ENCODE data around the gene ANP32A.
"Not testable (repeated sequence)": the region's sequence is repeated elsewhere in the genome, so short reads cannot be mapped to it uniquely, and the experiment has no call there.

Gene ANP32A

DNA sequence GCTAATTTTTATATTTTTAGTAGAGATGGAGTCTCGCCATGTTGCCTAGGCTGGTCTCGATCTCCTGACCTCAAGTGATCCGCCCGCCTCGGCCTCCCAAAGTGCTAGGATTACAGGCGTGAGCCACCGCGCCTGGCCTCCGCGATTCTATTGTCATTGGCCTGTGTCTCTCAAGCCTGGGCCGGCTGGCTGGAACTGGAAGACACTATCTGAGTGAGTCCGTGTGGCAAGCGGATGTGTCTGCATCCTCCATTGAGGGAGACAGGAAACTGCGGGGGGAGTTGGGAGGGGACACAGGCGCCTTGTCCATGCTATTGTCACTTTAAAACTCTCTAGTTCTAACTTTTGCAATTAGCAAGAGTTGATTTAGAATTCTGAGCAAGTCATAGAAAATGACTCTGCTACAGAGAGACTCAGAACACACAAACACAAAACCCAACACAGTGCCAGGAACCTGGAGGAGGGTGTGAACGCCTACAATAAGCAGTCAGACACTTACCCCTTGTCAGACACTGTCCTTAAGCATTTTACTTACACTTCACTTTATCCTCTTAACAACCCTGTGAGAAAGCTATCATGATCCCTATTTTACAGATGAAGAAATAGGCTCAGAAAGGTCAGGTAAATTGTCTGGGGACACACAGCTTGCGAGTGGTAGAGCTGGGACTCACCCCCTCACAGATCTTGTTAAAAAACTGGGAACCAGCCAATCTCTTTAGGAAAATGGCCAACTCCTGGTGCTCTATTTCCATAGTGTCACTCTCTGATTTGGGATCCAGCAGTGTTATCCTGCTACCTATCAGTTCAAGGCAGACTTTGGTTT lies 38.7 kb downstream of the ANP32A start:
- DNase-seq, result no peak

DNA sequence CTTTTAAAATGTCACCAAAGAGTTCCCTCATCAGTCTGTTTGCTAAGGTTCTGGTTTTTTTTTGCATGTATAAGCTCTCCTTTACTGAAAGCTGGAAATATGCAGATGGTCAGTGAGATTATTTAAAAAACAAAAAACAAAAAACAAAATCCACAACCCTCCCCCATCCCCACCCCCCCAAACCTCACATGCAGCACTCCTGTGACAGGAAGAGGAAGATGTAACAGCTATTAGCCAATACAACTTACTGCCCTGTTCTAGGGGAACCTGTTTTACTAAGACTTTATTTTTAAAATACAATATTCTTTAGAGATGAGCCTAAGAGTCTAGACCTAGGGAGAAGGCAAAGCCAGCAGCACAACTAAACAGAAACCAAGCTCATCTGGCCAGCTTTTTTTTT lies 39.5 kb downstream of the ANP32A start:
- DNase-seq, result no peak

- DNase-seq, result no peak
These were observed 41.8 kb downstream of the ANP32A start for GRCh38 chr15:68778876-68779275.

- no peak for DNase-seq
These were observed 44.0 kb downstream of the ANP32A start for GRCh38 chr15:68776477-68777270.

DNA sequence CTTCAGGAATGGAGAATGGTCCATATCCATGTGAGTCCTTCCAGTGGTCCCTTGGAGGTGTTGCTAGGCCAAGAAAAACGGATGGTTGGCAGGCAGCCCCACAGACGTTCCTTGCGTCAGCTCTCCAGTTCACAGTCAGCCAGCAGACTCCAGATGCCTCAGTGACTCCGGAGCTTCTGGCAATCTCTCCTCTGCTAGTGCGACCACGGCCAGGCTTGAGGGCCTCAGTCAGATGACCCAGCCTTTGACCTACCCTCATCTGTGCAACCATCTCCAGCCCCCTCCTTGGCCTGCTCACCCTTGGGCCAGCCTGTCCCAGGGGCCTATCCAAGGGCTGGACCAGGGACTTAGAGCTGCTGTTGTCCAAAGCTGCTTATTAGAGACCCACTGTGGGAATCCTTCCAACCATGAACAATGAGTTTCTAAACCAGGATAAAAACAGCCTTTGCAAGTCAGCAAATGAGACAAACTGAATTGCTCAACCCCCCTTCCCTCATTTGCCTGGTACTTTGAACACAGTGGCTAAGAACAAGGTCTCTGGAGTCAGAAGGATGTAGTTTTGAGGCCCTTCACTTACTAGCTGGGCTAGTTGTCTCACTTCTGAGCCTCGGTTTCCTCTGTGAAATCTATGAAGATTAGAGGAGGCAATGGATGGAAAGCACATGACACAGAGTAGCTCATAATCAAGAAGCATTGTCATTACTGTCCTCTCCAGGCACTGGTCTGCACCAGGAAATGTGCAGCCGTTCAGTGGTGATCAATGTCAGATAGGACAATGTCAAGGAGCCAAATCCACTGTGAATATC lies 44.8 kb downstream of the ANP32A start:
- no peak for DNase-seq

GRCh38 chr15:68775236-68775577 lies 45.5 kb downstream of the ANP32A start:
- DNase-seq, result no peak

GRCh38 chr15:68774521-68775235 lies 46.0 kb downstream of the ANP32A start:
- DNase-seq, result no peak

GRCh38 chr15:68774120-68774519 lies 46.6 kb downstream of the ANP32A start:
- DNase-seq, result no peak

- DNase-seq, result no peak
These were observed 47.7 kb downstream of the ANP32A start for GRCh38 chr15:68773036-68773435.

GRCh38 chr15:68770216-68770615 lies 50.5 kb downstream of the ANP32A start:
- DNase-seq, result no peak

DNA sequence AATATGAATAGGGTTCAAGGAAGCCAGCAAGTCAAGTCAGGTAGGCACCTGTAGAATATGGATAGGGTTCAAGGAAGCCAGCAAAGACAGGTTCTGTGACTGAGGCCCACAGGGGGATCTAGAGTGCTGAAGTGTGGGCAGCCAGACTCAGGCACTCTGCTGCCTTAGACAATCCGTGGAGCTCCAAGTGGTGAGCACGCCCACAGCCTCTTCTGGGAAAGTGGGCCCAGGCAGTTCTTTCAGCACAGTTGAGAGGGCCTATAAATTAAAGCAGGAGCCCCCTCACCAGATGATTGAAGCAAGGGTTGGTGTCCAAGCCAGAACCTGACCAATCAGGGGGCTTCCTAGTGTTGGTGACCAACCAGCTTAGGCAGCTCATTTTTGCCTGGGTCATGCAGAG lies 51.0 kb downstream of the ANP32A start:
- no peak for DNase-seq

DNA sequence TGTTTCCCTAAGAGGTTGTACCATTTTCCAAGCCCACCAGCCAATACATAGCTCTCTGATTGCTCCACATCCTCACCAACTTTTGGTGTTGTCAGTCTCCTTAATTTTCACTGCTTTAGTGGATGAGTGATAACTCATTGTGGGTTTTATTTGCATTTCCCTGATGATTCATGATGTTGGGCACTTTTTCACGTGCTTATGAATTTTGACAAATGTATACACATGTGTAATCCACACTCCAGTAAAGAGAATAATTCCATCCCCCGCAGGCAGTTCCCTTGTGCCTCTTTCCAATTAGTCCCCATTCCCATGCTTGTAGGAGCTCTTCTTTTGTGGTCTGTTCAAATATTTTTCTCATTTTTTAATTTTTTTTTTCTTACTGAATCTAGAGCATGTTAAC lies 52.4 kb downstream of the ANP32A start:
- no peak for DNase-seq

DNA sequence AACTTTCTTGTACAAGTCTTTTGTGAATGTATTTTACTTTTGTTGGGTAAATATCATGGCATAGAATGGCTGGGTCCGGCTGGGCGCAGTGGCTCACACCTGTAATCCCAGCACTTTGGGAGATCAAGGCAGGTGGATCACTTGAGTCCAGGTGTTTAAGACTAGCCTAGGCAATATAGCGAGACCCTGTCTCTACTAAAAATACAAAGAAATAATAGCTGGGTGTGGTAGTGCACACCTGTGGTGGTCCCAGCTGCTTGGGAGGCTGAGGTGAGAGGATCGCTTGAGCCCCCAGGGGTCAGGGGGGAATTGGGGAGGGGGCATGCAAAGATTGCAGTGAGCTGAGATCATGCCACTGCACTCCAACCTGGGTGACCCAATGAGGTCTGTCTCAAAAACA lies 52.9 kb downstream of the ANP32A start:
- no peak for DNase-seq

GRCh38 chr15:68765602-68766368 lies 54.9 kb downstream of the ANP32A start:
- no peak for DNase-seq

- no peak for DNase-seq
These were observed 56.6 kb downstream of the ANP32A start for GRCh38 chr15:68764090-68764489.

DNA sequence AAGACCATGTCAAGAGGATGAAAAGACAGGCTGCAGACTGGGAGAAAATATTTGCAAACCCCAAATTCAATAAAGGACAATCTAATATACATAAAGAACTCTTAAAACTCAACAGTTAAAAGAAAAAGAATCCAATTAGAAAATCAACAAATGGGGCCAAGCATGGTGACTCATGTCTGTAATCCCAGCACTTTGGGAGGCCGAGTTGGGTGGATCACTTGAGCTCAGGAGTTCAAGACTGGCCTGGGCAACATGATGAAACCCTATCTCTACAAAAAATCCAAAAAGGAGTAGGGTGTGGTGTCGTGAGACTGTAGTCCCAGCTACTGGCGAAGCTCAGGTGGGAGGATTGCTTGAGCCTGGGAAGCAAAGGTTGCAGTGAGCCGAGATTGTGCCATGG lies 57.6 kb downstream of the ANP32A start:
- DNase-seq, result no peak

GRCh38 chr15:68759982-68760579 lies 60.6 kb downstream of the ANP32A start:
- DNase-seq, result not testable (repeated sequence)

DNA sequence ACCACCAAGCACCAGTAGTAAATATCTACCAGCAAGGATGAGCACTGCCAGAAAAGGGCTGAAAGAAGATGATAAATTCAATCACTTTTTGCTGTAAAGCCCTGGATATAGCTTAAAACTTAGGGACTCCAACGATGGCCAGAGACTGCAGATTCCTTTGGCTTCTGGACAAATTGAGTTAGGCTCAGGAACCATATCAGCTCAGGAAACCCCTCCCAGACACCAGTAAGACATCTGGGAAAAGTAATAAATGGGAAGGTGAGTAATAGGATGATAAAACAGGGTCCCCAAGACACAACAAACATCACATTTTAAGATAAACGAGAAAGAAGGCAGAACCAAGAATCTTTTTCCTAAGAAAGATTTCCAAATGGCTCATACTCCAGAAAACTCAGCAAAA lies 65.0 kb downstream of the ANP32A start:
- no peak for DNase-seq

GRCh38 chr15:68751622-68752021 lies 69.1 kb downstream of the ANP32A start:
- DNase-seq, result no peak

DNA sequence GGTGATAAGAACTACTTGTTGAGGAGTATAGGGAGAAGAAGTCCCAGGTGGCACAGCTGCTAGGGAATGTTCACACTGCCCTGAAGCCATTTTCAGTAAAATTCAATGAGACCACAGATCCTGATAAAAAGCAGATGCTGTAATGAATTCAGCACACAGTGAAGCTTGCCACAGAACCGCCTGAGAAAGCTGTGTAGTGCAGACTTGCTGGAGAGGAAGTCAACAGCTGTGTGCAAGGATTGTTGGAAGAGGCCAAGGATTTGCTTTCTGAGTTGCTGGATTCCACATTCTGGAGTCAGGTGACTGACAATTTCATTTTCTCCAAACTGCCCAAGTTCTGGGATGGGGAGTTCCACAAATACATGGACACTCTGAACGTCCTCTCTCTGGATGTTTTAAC lies 70.9 kb downstream of the ANP32A start:
- no peak for DNase-seq

GRCh38 chr15:68749365-68749764 lies 71.3 kb downstream of the ANP32A start:
- DNase-seq, result no peak

DNA sequence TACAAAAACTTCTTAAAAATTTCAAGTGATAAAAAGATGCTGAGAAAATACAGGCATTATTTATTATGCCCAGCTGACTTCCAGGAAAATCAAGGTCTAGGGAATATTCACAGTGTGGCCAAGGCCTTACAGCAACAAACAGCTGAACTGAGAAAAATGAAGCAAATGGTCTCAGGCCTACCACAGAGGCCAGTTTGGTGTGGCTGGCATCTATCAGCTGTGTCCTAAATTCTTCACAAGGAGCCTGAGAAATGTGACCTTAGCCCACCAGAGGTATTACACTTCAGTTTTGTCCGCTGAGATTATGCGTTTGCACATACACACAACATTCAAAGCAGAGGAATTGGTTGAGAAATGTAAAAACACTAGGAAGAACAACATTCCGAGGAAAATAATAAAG lies 77.4 kb downstream of the ANP32A start:
- no peak for DNase-seq
